Upper lobe of left lung (tissue), 6 donors: ENCODE results near the gene NCKIPSD. TPM values are rescaled to one million over a fixed set of nuclear protein-coding genes. Genes with fewer than 3 reads are reported as not detected.

Experiments
- ATAC-seq, 2 donors: fragments of 200-7000 bp; cut with Tn5 transposase; one replicate each; pipeline ENCODE4 v1.9.1; 2022; ENCODE audit warnings: mild to moderate bottlenecking in 2 of 2, moderate library complexity in 2 of 2; ENCODE audit not compliant: low FRiP score in 2 of 2
- DNase-seq, 2 donors: peaks; one replicate each; pipeline ENCODE4 v3.0.0-alpha.2; 2019 to 2020
- H3K27ac ChIP-seq, 4 donors: fragments of 200-600 bp; sonication (generic); one replicate each; pipeline ENCODE4 v1.5.1; 2016 to 2019
- H3K27me3 ChIP-seq, 4 donors: fragments of 200-600 bp; sonication (generic); one replicate each; pipeline ENCODE4 v1.5.1; 2017 to 2019
- H3K36me3 ChIP-seq, 4 donors: fragments of 200-600 bp; sonication (generic); one replicate each; pipeline ENCODE4 v1.5.1; 2016 to 2019
- H3K4me1 ChIP-seq, 4 donors: fragments of 200-600 bp; sonication (generic); one replicate each; pipeline ENCODE4 v1.5.1; 2018 to 2019
- H3K4me3 ChIP-seq, 4 donors: fragments of 200-600 bp; sonication (generic); one replicate each; pipeline ENCODE4 v1.5.1; 2017 to 2019; ENCODE audit warnings: mild to moderate bottlenecking in 2 of 4, moderate library complexity in 1 of 4
- H3K9me3 ChIP-seq, 4 donors: fragments of 200-600 bp; sonication (generic); one replicate each; pipeline ENCODE4 v1.5.1; 2018 to 2019
- EP300 ChIP-seq, 4 donors: sonication (generic); formaldehyde crosslinking; IDR thresholded peaks; one replicate each; pipeline ENCODE4 v1.5.1; 2017; ENCODE audit warnings: antibody characterized with exemption in 4 of 4, control low read depth in 2 of 4
- POLR2A ChIP-seq, 4 donors: fragments of 450-650 bp; IDR thresholded peaks; one replicate each; pipeline ENCODE4 v1.5.1; 2016 to 2017; ENCODE audit warnings: antibody characterized with exemption in 4 of 4, mild to moderate bottlenecking in 2 of 4
- POLR2AphosphoS5 ChIP-seq, 2 donors: sonication (generic); formaldehyde crosslinking; IDR thresholded peaks; one replicate each; pipeline ENCODE4 v1.5.1; 2017; ENCODE audit warnings: antibody characterized with exemption in 2 of 2
- WGBS, 2 donors: methylation state at CpG; one replicate each; pipeline ENCODE4 v1.1.5; 2017 to 2018; 5-methylcytosine and 5-hydroxymethylcytosine counted together
- total RNA-seq, 6 donors: library from RNA; depleted of rRNA in 4 of 6; stranded (reverse); fragments of >200 nt in 4 of 6; gene quantifications; one replicate each; pipeline versions ENCODE4 v1.1.0 to v1.2.1, GENCODE V29; 2016 to 2021
- TF ChIP-seq, protein P1 (sequence below), 6 experiments: fragments of 450-650 bp in 4 of 6; fragments of 200-600 bp in 2 of 6; sonication (generic) in 2 of 6; IDR thresholded peaks; one replicate each; pipeline ENCODE4 v1.5.1; 2016 to 2019; ENCODE audit warnings: antibody characterized with exemption in 6 of 6
- donor health status: DM: no; HTN: no; CAD: no; lungs with moderate emphysema.
- donor health status: DM: no; HTN: yes; CAD: no; lungs with severe emphysema.

Gene NCKIPSD
- total RNA-seq, 6 donors from 2014 or later = 17.8 to 55.5 (median 21.8) TPM

DNA sequence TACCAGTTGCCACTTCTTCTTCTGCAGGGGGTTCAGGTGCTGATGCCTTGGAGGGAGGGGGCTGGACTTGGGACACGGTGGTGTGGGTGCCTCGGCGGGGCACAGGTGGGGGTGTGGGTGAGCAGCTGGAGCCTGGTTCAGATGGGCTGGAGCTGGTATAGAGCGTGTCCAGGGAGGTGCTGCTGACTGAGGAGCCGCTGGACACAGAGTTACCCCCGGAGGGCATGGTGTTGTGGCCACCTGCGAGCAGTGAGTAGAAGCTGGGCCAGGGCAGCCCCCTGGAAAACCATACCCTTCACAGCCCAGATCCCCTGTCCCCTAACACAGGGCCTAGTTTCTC, 4.2 kb downstream of the NCKIPSD start:
- no peak for DNase-seq
- Histone ChIP-seq H3K27ac (no peak overlapping the region), H3K4me1 (peaks cover 22 to 28% (median 24%) of the 10 kb centered on the region in 4 donors), H3K4me3 (no peak overlapping the region), H3K36me3 (peaks cover 13 to 55% (median 36%) of the 10 kb centered on the region in 4 donors), H3K27me3 (no peaks in the 10 kb centered on the region), H3K9me3 (no peaks in the 10 kb centered on the region)
- WGBS, 2 donors = 93 to 100% methylated on average over 7 of the region's 7 CpGs
- no peak for ATAC-seq
- TF ChIP-seq EP300 (IDR thresholded peaks at IDR 0.05) (no peak), POLR2AphosphoS5 (IDR thresholded peaks at IDR 0.05) (no peak), POLR2A (IDR thresholded peaks at IDR 0.05) (no peak)
- TF ChIP-seq, protein P1, sequence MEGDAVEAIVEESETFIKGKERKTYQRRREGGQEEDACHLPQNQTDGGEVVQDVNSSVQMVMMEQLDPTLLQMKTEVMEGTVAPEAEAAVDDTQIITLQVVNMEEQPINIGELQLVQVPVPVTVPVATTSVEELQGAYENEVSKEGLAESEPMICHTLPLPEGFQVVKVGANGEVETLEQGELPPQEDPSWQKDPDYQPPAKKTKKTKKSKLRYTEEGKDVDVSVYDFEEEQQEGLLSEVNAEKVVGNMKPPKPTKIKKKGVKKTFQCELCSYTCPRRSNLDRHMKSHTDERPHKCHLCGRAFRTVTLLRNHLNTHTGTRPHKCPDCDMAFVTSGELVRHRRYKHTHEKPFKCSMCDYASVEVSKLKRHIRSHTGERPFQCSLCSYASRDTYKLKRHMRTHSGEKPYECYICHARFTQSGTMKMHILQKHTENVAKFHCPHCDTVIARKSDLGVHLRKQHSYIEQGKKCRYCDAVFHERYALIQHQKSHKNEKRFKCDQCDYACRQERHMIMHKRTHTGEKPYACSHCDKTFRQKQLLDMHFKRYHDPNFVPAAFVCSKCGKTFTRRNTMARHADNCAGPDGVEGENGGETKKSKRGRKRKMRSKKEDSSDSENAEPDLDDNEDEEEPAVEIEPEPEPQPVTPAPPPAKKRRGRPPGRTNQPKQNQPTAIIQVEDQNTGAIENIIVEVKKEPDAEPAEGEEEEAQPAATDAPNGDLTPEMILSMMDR (IDR thresholded peaks at IDR 0.05) = no peak

DNA sequence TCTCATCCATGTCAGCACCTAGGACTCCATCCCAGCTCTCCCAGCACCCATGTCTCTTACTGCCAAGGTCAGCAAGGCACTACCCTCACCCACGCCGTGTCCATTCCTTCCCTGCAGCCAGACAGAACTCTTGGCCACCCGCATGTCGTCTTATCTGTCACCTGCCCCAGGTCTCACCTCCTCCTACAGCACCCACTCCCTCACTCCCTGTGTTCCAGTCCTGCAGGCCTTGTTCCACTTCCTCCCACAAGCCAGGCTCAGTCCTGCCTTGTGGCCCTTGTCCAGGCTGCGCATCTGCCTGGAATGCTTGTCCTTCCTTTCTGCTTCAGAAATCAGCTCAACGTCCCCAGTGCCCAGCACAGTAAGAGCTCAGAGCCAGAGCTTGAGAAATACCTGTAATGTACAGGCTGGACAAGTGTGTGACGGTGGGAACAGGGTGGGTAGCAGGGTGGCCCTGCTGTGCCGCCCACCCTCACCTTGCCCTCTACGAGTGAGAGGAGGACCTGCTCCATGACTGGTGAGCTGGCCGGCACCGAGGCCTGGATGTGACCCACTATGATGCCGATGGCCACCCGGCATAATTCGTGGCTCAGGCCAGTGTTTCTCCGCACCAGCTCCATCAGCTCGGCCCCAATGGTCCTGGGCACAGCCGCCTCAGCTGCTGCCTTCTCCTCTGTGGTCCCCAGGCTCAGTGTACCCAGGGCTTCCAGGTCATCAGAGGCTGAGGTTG, 4.7 kb downstream of the NCKIPSD start:
- ATAC-seq (no peak), DNase-seq (no peak)
- 96 to 97% methylated on average over 10 to 17 of the region's 17 CpGs for WGBS, 2 donors
- no peaks in the 10 kb centered on the region for H3K27me3 ChIP-seq
- no peak for TF ChIP-seq EP300 (IDR thresholded peaks at IDR 0.05)
- TF ChIP-seq POLR2A (IDR thresholded peaks at IDR 0.05) = no peak
- no peak for TF ChIP-seq POLR2AphosphoS5 (IDR thresholded peaks at IDR 0.05)
- TF ChIP-seq, protein P1 (IDR thresholded peaks at IDR 0.05) = no peak
- H3K27ac ChIP-seq = no peak overlapping the region
- H3K36me3 ChIP-seq = peaks cover 13 to 60% (median 36%) of the 10 kb centered on the region in 4 donors
- H3K4me3 ChIP-seq = no peak overlapping the region
- H3K4me1 ChIP-seq = peaks cover 17 to 23% (median 19%) of the 10 kb centered on the region in 4 donors
- H3K9me3 ChIP-seq = no peaks in the 10 kb centered on the region

DNA sequence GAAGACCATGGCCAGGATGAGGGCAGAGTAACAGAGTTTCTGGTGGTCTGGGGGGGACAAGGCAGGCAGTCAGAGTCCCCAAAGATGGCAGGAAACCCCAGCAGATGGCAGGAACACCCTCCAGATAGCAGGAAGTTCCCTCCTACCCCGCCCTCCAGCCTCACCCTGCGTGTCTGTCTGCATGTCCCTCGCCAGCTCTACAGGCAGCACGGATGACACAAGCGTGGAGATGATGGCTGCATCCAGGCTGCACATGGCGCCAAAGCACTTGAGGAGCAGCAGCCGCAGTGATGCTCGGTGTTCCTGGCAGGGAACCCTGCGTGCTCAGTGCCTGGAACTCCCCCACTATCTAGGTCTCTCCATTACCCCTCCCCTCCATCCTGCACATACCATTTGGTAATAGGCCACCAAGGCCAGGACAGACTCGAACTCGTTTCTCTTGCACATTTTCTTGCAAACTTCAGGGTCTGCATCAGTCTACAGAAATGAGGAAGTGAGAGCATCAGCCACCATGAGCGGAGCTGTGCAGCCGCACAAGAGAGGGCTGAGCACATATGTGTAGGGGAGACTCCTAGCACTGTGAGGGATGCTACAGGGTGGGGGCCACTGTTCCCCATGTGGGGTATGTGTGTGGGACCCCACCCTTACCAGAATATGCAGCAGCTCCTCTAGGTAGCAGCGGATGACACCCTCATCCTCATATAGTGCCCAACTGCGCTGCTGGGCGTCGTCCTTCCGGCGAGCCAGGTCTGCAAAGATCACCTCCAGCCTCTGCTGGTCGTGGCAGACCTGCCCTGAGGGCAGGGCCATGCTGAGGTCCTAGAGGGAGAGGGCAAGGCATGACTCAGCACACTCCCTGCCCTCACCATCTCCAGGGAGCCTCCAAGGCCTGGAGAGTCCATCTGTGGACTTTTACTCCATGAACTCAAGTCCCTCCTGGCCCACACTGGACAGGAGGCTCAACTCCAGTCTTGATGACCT, 6.0 kb downstream of the NCKIPSD start:
- 75 to 87% methylated on average over 7 to 19 of the region's 20 CpGs for WGBS, 2 donors
- no peak for ATAC-seq
- TF ChIP-seq EP300 (IDR thresholded peaks at IDR 0.05) (no peak), POLR2AphosphoS5 (IDR thresholded peaks at IDR 0.05) (no peak), POLR2A (IDR thresholded peaks at IDR 0.05) (no peak)
- TF ChIP-seq, protein P1 (IDR thresholded peaks at IDR 0.05) = no peak
- no peak for DNase-seq
- H3K36me3 ChIP-seq = peaks cover 13 to 67% (median 37%) of the 10 kb centered on the region in 4 donors
- no peaks in the 10 kb centered on the region for H3K9me3 ChIP-seq
- H3K27me3 ChIP-seq = no peaks in the 10 kb centered on the region
- no peak overlapping the region for H3K4me3 ChIP-seq
- no peak overlapping the region for H3K27ac ChIP-seq
- H3K4me1 ChIP-seq = peaks cover 11 to 16% (median 14%) of the 10 kb centered on the region in 4 donors

DNA sequence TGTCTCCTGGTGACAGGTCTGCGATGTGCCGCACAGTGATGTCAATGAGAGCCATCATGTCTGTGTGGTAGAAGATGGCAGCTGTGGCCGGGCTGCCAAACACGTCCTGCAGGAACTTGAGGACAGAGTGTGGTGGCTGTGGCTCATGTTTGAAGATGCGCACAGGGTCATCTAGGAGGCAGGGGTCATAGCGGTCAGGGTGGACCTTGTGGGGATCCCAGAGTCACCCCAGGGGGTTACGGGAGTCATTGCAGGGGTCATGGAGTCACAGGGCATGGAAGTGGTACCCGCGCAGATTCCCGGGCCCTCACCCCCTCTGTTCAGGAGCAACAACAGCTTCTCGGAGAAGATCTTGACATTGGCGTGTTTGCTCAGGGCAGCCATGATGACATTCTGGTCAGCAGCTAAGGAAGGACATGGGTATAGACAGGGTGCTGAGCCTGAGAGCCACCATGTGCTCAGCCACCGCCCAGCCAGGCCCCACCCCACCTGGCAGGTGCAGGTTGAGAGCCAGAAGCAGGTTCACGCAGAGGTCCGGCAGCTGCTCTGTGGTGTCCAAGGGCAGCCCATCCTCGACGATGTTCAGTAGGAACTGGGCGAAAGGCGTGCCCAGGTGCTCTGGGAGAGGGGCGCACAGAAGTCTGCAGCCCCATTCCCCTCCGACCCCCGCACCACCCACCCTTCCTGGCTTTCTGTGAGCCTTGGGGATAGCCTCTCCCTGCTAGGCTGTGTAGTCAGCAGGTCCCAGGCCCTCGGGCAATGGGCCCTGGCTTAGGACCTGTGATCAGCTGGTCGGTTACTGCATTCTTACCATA, 6.9 kb downstream of the NCKIPSD start:
- peaks cover 3 to 8% (median 6%) of the 10 kb centered on the region in 4 donors for H3K4me1 ChIP-seq
- H3K4me3 ChIP-seq = no peak overlapping the region
- H3K27me3 ChIP-seq = no peaks in the 10 kb centered on the region
- 93 to 96% methylated on average over 14 to 24 of the region's 24 CpGs for WGBS, 2 donors
- TF ChIP-seq, protein P1 (IDR thresholded peaks at IDR 0.05) = no peak
- TF ChIP-seq EP300 (IDR thresholded peaks at IDR 0.05) (no peak), POLR2AphosphoS5 (IDR thresholded peaks at IDR 0.05) (no peak), POLR2A (IDR thresholded peaks at IDR 0.05) (no peak)
- H3K36me3 ChIP-seq = peaks cover 13 to 73% (median 40%) of the 10 kb centered on the region in 4 donors
- ATAC-seq = no peak
- no peak for DNase-seq
- H3K9me3 ChIP-seq = no peaks in the 10 kb centered on the region
- H3K27ac ChIP-seq = no peak overlapping the region
